K562 (cell line): Measurements from ENCODE around the gene FAM167B. TPM values are rescaled to one million over a fixed set of nuclear protein-coding genes. Genes with fewer than 3 reads are reported as not detected.
A peak's percentile ranks its signal among the peaks of the same experiment; 100 is the strongest.

Experiments used
- CBX8 ChIP-seq: fragments of 200-600 bp; sonication (generic); IDR thresholded peaks from 2 replicates; pipeline ENCODE4 v1.6.1; 2012; ENCODE audit warnings: borderline replicate concordance, mixed run types, low read depth, mild to moderate bottlenecking, moderate library complexity, mixed read lengths, low read length, control low read depth, inconsistent platforms; ENCODE audit not compliant: poor library complexity, severe bottlenecking; ENCODE audit errors: extremely low read depth
- KAT8 ChIP-seq: fragments of 450-650 bp; IDR thresholded peaks from 2 replicates; pipeline ENCODE4 v1.6.1; 2016; ENCODE audit warnings: low read depth, mild to moderate bottlenecking
- KDM1A ChIP-seq, 2 experiments: fragments of 450-650 bp; IDR thresholded peaks; 2 replicates each; pipeline ENCODE4 v1.6.1; 2016; ENCODE audit warnings: mild to moderate bottlenecking in 2 of 2
- LARP7 ChIP-seq: fragments of 450-650 bp; IDR thresholded peaks from 2 replicates; pipeline ENCODE4 v1.6.1; 2016
- NKRF ChIP-seq: fragments of 450-650 bp; IDR thresholded peaks from 2 replicates; pipeline ENCODE4 v1.6.1; 2016; ENCODE audit warnings: borderline replicate concordance
- PATZ1 ChIP-seq: fragments of 250-450 bp; sonication (Bioruptor Pico); IDR thresholded peaks from 2 replicates; pipeline ENCODE4 v1.5.0; 2020; ENCODE audit warnings: mild to moderate bottlenecking, borderline replicate concordance
- PHF8 ChIP-seq: fragments of 200-600 bp; sonication (generic); IDR thresholded peaks from 2 replicates; pipeline ENCODE4 v1.6.1; 2012; ENCODE audit warnings: mixed run types, mild to moderate bottlenecking, inconsistent platforms, low read length, moderate library complexity, borderline replicate concordance
- PPARD ChIP-seq: fragments of 250-450 bp; sonication (Bioruptor Pico); IDR thresholded peaks from 2 replicates; pipeline ENCODE4 v1.8.0; 2022; ENCODE audit warnings: inconsistent platforms, mild to moderate bottlenecking, moderate library complexity
- RFX7 ChIP-seq: fragments of 250-450 bp; sonication (Bioruptor Pico); IDR thresholded peaks from 2 replicates; pipeline ENCODE4 v1.5.1; 2021; ENCODE audit warnings: mild to moderate bottlenecking
- SIN3B ChIP-seq: fragments of 450-650 bp; IDR thresholded peaks from 2 replicates; pipeline ENCODE4 v1.6.1; 2017; ENCODE audit warnings: low read depth, mild to moderate bottlenecking, moderate library complexity
- THRAP3 ChIP-seq: fragments of 450-650 bp; IDR thresholded peaks from 2 replicates; pipeline ENCODE4 v1.6.1; 2016; ENCODE audit warnings: mild to moderate bottlenecking, inconsistent platforms, borderline replicate concordance
- TOE1 ChIP-seq, 2 experiments: fragments of 450-650 bp in 1 of 2; sonication (generic) in 1 of 2; formaldehyde crosslinking in 1 of 2; IDR thresholded peaks; 2 replicates each; pipeline versions ENCODE4 v1.7.1 to v1.8.0; 2016 to 2022; ENCODE audit warnings: borderline replicate concordance in 2 of 2, mild to moderate bottlenecking in 2 of 2, antibody characterized with exemption in 1 of 2, inconsistent platforms in 1 of 2, low read depth in 1 of 2, missing genetic modification reagents in 1 of 2, moderate library complexity in 1 of 2
- ZC3H4 ChIP-seq: sonication (generic); formaldehyde crosslinking; IDR thresholded peaks from 2 replicates; pipeline ENCODE4 v1.9.0; 2021; ENCODE audit warnings: missing genetic modification reagents, borderline replicate concordance
- polyA plus RNA-seq, 8 experiments: library from polyadenylated mRNA; depleted of rRNA in 4 of 8; stranded (reverse) in 5 of 8; unstranded in 3 of 8; fragments of >200 nt; fragmentation: Nextera tagmentation in 2 of 8; fragmentation: Illumina TruSeq in 1 of 8; extraction: Ambion mirVana in 2 of 8; extraction: Trizol in 1 of 8; gene quantifications; 2 replicates each; pipeline versions ENCODE4 v1.2.1 to v1.2.3, GENCODE V29; 2011 to 2014; ENCODE audit warnings: inconsistent platforms in 1 of 8, missing spikeins in 1 of 8
- total RNA-seq, 7 experiments: library from RNA; depleted of rRNA in 6 of 7; stranded (reverse); fragments of >200 nt in 6 of 7; fragmentation: Illumina TruSeq in 2 of 7; extraction: Trizol in 2 of 7; gene quantifications; 2 replicates each; pipeline versions ENCODE4 v1.2.1 to v1.2.3, GENCODE V29; 2011 to 2021; ENCODE audit warnings: low replicate concordance in 1 of 7
- TF ChIP-seq, protein P1 (sequence below): sonication (generic); formaldehyde crosslinking; IDR thresholded peaks from 2 replicates; pipeline ENCODE4 v1.8.1; 2023; ENCODE audit warnings: missing genetic modification reagents, mild to moderate bottlenecking, borderline replicate concordance

Gene FAM167B
- total and polyA plus RNA-seq, 9 of the 15 experiments (the other 6 are each of a cell fraction or from before 2014, with no cell fraction given): not detected

DNA sequence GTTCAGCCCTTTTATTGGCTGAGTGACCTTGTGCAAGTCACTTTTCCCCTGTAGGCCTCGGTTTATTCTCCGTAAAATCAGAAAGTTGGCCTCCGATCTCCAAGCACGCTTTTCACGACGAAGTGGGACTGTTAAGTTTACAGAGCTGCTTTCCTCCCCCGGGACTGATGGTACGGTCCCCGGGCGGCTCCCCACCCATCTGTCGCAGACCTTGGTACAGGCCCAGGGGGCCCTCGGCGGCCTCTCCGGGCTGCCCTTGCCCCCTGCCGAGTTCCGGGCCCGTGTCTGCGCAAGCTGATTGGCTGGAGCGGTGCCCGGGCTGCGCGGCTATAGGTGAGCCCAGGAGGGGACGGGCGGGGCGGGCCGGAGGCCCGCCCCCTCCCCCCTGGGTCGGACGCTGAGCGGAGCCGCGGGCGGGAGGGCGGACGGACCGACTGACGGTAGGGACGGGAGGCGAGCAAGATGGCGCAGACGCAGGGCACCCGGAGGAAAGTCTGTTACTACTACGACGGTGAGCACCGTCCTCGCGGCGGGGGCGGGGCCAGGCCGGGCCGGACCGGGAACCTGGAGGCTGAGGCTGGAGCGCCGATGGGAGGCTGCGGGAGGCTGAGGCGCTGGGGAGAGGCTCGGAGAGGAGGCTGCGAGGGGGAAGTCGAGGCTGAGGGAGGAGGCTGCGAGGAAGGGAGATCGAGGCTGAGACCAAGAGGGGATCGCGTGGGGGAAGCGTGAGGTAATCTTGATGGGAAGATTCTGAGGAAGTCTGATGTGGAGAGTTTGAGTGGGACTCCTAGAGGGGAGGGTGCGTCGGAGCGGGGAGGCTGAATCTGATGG is 44.9 kb downstream of the FAM167B start, which contains the start of gene HDAC1 (continued):
- TF ChIP-seq THRAP3: peak; percentile 74; the same call in 1 of the 2 replicates
- no peak for TF ChIP-seq KAT8
- peak; percentile 76; the same call in 1 of the 2 replicates for TF ChIP-seq TOE1 (IDR thresholded peaks at IDR 0.05; ENCODE audit: borderline replicate concordance)
- no peak for TF ChIP-seq TOE1 (CRISPR knock-in tag; IDR thresholded peaks at IDR 0.05; ENCODE audit: borderline replicate concordance, low read depth)
- TF ChIP-seq LARP7: peak; percentile 96; the same call in 1 of the 2 replicates
- no peak for TF ChIP-seq PPARD (CRISPR knock-in tag)
- TF ChIP-seq, protein P1, sequence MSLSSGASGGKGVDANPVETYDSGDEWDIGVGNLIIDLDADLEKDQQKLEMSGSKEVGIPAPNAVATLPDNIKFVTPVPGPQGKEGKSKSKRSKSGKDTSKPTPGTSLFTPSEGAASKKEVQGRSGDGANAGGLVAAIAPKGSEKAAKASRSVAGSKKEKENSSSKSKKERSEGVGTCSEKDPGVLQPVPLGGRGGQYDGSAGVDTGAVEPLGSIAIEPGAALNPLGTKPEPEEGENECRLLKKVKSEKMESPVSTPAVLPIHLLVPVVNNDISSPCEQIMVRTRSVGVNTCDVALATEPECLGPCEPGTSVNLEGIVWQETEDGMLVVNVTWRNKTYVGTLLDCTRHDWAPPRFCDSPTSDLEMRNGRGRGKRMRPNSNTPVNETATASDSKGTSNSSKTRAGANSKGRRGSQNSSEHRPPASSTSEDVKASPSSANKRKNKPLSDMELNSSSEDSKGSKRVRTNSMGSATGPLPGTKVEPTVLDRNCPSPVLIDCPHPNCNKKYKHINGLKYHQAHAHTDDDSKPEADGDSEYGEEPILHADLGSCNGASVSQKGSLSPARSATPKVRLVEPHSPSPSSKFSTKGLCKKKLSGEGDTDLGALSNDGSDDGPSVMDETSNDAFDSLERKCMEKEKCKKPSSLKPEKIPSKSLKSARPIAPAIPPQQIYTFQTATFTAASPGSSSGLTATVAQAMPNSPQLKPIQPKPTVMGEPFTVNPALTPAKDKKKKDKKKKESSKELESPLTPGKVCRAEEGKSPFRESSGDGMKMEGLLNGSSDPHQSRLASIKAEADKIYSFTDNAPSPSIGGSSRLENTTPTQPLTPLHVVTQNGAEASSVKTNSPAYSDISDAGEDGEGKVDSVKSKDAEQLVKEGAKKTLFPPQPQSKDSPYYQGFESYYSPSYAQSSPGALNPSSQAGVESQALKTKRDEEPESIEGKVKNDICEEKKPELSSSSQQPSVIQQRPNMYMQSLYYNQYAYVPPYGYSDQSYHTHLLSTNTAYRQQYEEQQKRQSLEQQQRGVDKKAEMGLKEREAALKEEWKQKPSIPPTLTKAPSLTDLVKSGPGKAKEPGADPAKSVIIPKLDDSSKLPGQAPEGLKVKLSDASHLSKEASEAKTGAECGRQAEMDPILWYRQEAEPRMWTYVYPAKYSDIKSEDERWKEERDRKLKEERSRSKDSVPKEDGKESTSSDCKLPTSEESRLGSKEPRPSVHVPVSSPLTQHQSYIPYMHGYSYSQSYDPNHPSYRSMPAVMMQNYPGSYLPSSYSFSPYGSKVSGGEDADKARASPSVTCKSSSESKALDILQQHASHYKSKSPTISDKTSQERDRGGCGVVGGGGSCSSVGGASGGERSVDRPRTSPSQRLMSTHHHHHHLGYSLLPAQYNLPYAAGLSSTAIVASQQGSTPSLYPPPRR (CRISPR knock-in tag): peak; percentile 52; the same call in 1 of the 2 replicates
- TF ChIP-seq PHF8: peak; percentile 83; the same call in 1 of the 2 replicates
- TF ChIP-seq RFX7 (CRISPR knock-in tag): no peak
- TF ChIP-seq NKRF: peak; percentile 78
- TF ChIP-seq ZC3H4: no peak
- no peak for TF ChIP-seq CBX8
- TF ChIP-seq KDM1A (IDR thresholded peaks at IDR 0.05): peak; percentile 71 to 92; a peak in 3 of 4 replicates
- 0 out of 2 replicates have a peak, but pooled peaks have one; percentile 29 for TF ChIP-seq PATZ1 (CRISPR knock-in tag)
- no peak for TF ChIP-seq SIN3B
